Activated B cell treated with CpG ODN at 0.5 μM for 24 hours (primary cell): Measurements from ENCODE around the gene ADAM12. TPM values are rescaled to one million over a fixed set of nuclear protein-coding genes. Genes with fewer than 3 reads are reported as not detected.

Experiments
- ATAC-seq: fragments of 200-7000 bp; cut with Tn5 transposase; one replicate; pipeline ENCODE4 v1.10.0; 2021; ENCODE audit warnings: low read depth, mild to moderate bottlenecking, moderate library complexity
- CTCF ChIA-PET: fragments of 350-600 bp; sonication (Branson Sonifier 250); formaldehyde crosslinking; loops from one replicate; lab custom pipeline; 2021; ENCODE audit warnings: antibody characterized with exemption; lab: Charles Lee
- POLR2A ChIA-PET: fragments of 350-600 bp; sonication (Branson Sonifier 250); formaldehyde crosslinking; loops from one replicate; lab custom pipeline; 2021; ENCODE audit warnings: antibody characterized with exemption; lab: Charles Lee
- DNase-seq: peaks from one replicate; pipeline ENCODE4 v3.0.0; 2022
- H3K27ac Mint-ChIP-seq: one replicate; pipeline ENCODE4 v1.8.0; 2020; ENCODE audit warnings: mixed read lengths
- H3K27me3 Mint-ChIP-seq: one replicate; pipeline ENCODE4 v1.8.0; 2021; ENCODE audit warnings: mixed read lengths
- H3K36me3 Mint-ChIP-seq: one replicate; pipeline ENCODE4 v1.8.0; 2021; ENCODE audit warnings: low read depth, mixed read lengths
- H3K4me1 Mint-ChIP-seq: one replicate; pipeline ENCODE4 v1.8.0; 2021; ENCODE audit warnings: mixed read lengths
- H3K4me3 Mint-ChIP-seq: one replicate; pipeline ENCODE4 v1.8.0; 2020; ENCODE audit warnings: mild to moderate bottlenecking, mixed read lengths
- H3K9me3 Mint-ChIP-seq: one replicate; pipeline ENCODE4 v1.8.0; 2020; ENCODE audit warnings: mixed read lengths
- CTCF ChIP-seq: fragments of 200-600 bp; IDR thresholded peaks from one replicate; pipeline ENCODE4 v1.8.0; 2022; ENCODE audit warnings: antibody characterized with exemption, mild to moderate bottlenecking
- intact Hi-C: fragments of 100-400 bp; cut with micrococcal nuclease; formaldehyde crosslinking; loops from one replicate; pipeline ENCODE4 v1.15.1; 2024
- total RNA-seq: library from RNA; stranded (reverse); gene quantifications from 2 replicates; pipeline ENCODE4 v1.2.3, GENCODE V29; 2022

ADAM12 gene
- total RNA-seq, 1 donor from 2014 or later: 0.84 TPM

- no peak overlapping the region for H3K27ac Mint-ChIP-seq
- no peak for ATAC-seq
- no peak for TF ChIP-seq CTCF
- ChIA-PET CTCF (no interaction called here), POLR2A (no interaction called here)
- intact Hi-C loops: no loop called here
- H3K9me3 Mint-ChIP-seq: peaks cover 9% of the 10 kb centered on the region
- DNase-seq: no peak
- H3K4me1 Mint-ChIP-seq: no peaks in the 10 kb centered on the region
- H3K36me3 Mint-ChIP-seq: no peaks in the 10 kb centered on the region
- no peaks in the 10 kb centered on the region for H3K27me3 Mint-ChIP-seq
- H3K4me3 Mint-ChIP-seq: no peak overlapping the region
These were observed 134.7 kb downstream of the ADAM12 start for GRCh38 chr10:126253611-126253998.

GRCh38 chr10:126252884-126253610, 135.2 kb downstream of the ADAM12 start:
- intact Hi-C loops: no loop called here
- no peaks in the 10 kb centered on the region for H3K27me3 Mint-ChIP-seq
- H3K36me3 Mint-ChIP-seq: no peaks in the 10 kb centered on the region
- DNase-seq: no peak
- POLR2A ChIA-PET: no interaction called here
- peaks cover 9% of the 10 kb centered on the region for H3K9me3 Mint-ChIP-seq
- H3K4me3 Mint-ChIP-seq: no peak overlapping the region
- H3K4me1 Mint-ChIP-seq: no peaks in the 10 kb centered on the region
- ATAC-seq: no peak
- CTCF ChIA-PET: no interaction called here
- H3K27ac Mint-ChIP-seq: no peak overlapping the region
- TF ChIP-seq CTCF: no peak

GRCh38 chr10:126251778-126252407, 136.4 kb downstream of the ADAM12 start:
- Mint-ChIP-seq H3K4me1 (no peaks in the 10 kb centered on the region), H3K36me3 (no peaks in the 10 kb centered on the region), H3K4me3 (no peak overlapping the region), H3K27me3 (no peaks in the 10 kb centered on the region), H3K27ac (no peak overlapping the region), H3K9me3 (peaks cover 9% of the 10 kb centered on the region)
- POLR2A ChIA-PET: no interaction called here
- no peak for TF ChIP-seq CTCF
- CTCF ChIA-PET: no interaction called here
- intact Hi-C loops: no loop called here
- no peak for DNase-seq
- no peak for ATAC-seq

DNA sequence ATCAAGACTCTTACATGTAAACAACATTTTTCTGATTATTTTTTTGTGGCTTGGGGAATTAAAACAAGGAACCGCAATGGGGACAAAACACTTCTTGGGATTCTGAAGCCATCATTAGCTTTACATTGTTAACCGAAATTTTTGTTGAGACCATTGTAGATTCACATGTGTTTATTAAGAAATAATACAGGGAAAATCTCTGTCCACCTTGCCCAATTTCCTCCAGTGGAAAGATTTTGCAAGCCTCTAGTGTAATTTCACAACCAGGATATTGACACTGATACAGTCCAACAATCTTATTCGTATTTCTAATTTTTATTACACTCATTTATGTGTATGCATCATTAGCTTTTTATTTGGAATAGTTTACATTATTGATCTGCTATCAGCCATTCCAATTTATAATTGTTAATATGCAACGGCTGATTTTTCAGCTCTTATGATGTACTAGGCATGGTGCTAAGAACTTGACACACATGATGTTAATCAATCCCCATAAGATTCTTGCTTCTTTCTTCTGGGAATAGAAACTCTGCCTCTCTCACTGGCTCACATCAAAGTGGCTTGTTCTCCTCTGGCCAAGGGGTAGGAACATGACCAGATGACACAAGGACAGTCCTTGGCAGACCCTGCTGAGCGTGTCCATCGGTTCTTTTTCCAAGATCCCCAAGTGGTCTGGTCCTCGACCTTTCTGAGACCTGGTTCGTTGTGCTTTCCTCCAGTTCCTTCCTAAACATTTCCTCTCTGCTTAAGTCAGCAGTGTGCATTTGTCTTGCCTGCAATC, 137.6 kb downstream of the ADAM12 start:
- no peaks in the 10 kb centered on the region for H3K4me1 Mint-ChIP-seq
- POLR2A ChIA-PET: no interaction called here
- no peak overlapping the region for H3K4me3 Mint-ChIP-seq
- no peak for DNase-seq
- ATAC-seq: no peak
- no peaks in the 10 kb centered on the region for H3K27me3 Mint-ChIP-seq
- no peaks in the 10 kb centered on the region for H3K36me3 Mint-ChIP-seq
- no peak for TF ChIP-seq CTCF
- intact Hi-C loops: no loop called here
- H3K9me3 Mint-ChIP-seq: peaks cover 9% of the 10 kb centered on the region
- CTCF ChIA-PET: no interaction called here
- no peak overlapping the region for H3K27ac Mint-ChIP-seq

- TF ChIP-seq CTCF: no peak
- no peak for DNase-seq
- CTCF ChIA-PET: no interaction called here
- Mint-ChIP-seq H3K9me3 (peaks cover 9% of the 10 kb centered on the region), H3K27me3 (no peaks in the 10 kb centered on the region), H3K36me3 (no peaks in the 10 kb centered on the region), H3K4me1 (no peaks in the 10 kb centered on the region), H3K27ac (no peak overlapping the region), H3K4me3 (no peak overlapping the region)
- POLR2A ChIA-PET: no interaction called here
- no peak for ATAC-seq
- intact Hi-C loops: no loop called here
These were observed 138.2 kb downstream of the ADAM12 start for GRCh38 chr10:126250045-126250444.
